ENCODE results near the gene PADI1.

PADI1 gene

DNA sequence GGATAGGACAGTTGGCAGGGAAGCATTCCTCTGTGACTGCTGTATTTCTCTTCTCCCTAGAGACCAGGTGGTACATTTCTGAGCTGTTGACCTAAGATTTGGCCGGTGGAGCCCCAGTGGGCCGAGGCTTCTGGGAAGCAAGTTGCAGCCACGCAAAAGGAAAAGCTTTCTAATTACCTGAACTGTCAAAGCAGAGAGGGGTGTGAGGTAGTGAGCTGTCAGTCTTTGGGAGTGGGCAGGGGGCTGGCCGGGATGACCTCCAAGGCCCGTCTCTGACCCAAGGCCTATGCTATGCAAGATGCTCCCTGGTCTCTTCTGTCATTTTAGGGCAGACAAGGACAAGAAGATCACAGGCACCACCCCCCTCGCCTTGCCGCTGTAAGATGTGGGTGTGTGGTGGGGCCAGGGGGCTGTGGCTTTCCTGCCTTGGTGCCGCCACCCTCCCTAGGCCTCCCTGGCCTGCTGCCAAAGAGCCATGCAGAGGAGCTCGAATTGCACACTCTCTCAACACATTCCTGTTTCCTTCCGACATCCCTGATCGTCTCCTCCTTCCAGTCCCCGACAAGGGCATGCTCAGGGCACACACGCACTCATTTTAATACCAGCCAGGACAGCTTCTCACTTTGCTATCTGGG, 7.7 kb downstream of the PADI1 start:
- ChIA-PET CTCF (interaction anchor here (0.5 to 1.9 kb wide), 5 partner anchors 22 to 678 kb away, joined by 3 to 4 read pairs (median 3); no protein-coding TSS in a partner anchor), POLR2A (ENCODE audit: low non-redundant PET) (no interaction called here)
- TF ChIP-seq, protein P1, sequence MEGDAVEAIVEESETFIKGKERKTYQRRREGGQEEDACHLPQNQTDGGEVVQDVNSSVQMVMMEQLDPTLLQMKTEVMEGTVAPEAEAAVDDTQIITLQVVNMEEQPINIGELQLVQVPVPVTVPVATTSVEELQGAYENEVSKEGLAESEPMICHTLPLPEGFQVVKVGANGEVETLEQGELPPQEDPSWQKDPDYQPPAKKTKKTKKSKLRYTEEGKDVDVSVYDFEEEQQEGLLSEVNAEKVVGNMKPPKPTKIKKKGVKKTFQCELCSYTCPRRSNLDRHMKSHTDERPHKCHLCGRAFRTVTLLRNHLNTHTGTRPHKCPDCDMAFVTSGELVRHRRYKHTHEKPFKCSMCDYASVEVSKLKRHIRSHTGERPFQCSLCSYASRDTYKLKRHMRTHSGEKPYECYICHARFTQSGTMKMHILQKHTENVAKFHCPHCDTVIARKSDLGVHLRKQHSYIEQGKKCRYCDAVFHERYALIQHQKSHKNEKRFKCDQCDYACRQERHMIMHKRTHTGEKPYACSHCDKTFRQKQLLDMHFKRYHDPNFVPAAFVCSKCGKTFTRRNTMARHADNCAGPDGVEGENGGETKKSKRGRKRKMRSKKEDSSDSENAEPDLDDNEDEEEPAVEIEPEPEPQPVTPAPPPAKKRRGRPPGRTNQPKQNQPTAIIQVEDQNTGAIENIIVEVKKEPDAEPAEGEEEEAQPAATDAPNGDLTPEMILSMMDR (conservative IDR thresholded peaks at IDR 0.05; ENCODE audit: low read depth): no peak
- H3K27ac ChIP-seq: peak overlapping the region; percentile 85
- peak; percentile 64 for DNase-seq (ENCODE audit: low spot score)

DNA sequence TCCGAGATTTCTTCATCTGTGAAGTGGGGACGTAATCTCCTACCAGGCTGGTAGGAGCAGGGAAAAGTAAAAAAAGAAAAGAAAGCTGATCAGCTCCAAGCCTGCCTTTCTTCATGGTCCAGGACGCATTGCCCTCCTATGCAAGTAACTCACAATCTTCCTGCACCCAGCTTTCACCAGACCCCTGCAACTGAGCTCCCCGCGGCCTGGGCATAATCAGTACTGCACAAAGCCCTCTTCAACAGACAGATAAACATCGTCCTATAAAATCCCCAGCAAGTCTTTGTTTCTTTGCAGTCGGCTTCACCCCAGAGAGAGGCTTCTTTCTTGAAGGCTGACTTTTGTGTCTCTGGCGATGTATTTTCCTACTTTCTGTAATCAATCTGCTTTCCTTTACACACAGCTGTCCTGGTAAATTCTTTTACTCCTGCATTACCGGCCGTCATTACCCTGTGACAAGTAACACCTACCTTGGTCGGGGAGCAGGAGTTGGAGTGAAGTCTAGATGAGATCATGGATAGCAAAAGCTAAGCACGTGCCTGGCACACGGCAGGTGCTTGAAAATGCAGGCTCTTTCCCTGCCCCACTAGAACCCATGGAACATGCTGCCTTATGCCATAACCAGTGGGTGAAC, 8.3 kb downstream of the PADI1 start:
- H3K27ac ChIP-seq: peak overlapping the region; percentile 85
- POLR2A ChIA-PET (ENCODE audit: low non-redundant PET): no interaction called here
- no peak for DNase-seq (ENCODE audit: low spot score)
- TF ChIP-seq, protein P1 (conservative IDR thresholded peaks at IDR 0.05; ENCODE audit: low read depth): no peak
- CTCF ChIA-PET: interaction anchor here (0.6 to 1.1 kb wide), 3 partner anchors 22 to 678 kb away, joined by 3 read pairs; no protein-coding TSS in a partner anchor

DNA sequence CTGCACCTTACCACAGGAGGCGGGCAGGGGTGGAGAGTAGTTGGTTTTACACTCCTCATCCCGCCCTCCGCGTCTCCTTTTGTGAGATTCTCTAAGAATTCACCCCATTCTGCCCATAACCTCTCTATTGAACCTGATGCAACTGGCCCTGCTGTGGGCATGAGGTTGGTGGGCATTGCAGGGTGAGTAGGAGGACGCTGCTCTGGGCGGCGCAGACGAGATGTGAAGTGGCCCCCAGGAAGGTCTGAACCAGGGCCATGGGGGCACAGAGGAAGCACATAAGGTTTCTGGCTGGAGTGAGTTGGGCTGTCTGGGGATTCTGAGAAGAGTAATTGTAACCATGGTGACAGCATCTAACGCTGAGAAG, 8.8 kb downstream of the PADI1 start:
- peak overlapping the region; percentile 85 for H3K27ac ChIP-seq
- CTCF ChIA-PET: no interaction called here

DNA sequence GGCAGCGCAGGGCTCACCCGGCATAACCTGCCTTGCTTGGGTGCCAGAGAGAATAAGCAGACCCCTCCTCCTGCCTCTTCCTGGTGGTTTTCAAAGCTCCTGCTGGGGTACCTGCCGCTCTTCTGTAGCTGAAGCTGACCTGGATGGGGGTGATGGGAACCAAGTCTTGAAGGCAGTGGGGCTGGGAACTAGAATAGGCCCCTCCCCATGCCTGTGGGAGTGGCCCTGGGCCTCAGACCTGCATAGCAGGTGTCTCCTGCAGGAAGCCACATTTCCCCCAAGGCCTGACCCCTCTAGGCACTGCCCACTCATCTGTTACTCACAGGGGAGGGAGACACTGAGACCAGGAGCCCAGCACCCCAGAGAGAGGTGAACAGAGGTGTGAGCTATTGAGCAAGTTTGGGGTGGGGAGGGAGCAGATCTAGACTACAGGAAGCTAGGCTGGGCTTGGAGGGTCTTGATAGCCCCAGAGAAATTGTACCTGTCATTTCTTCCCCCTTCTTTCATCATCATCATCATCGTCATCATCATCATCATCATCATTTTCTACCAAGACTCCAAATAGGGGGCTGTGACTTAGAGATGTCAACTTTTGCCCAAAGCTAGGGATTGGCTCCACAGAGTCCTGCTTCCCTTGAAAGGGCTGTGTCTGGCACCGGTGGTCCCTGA, 10.1 kb downstream of the PADI1 start:
- POLR2A ChIA-PET (ENCODE audit: low non-redundant PET): interaction anchor here (0.8 kb wide), 1 partner anchor 9 kb away, joined by 3 read pairs; no protein-coding TSS in a partner anchor

More for the DNA sequence above, 8.8 kb downstream of the PADI1 start:
- no peak for DNase-seq (ENCODE audit: low spot score)
- POLR2A ChIA-PET (ENCODE audit: low non-redundant PET): no interaction called here
- TF ChIP-seq, protein P1 (conservative IDR thresholded peaks at IDR 0.05; ENCODE audit: low read depth): no peak

DNA sequence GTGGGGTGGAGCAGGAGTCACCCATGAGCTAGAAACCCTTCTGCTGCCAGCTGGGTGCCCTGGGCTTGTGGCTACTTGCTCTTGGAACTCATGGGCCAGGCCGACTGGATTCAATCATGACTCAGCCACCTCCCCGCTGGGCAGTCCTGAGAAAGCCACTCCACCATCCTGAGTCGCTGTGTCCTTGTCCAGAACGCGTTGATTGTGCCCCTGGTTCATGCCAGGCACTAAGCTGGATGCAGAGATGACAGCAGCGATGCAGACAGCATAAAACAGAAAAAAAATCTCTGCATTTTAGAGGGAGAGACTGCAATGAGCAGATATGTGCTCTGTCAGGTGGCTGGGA, 10.6 kb downstream of the PADI1 start:
- CTCF ChIA-PET: interaction anchor here (0.6 to 1.7 kb wide), 4 partner anchors 9 to 47 kb away, joined by 3 to 9 read pairs (median 4); no protein-coding TSS in a partner anchor
- DNase-seq (ENCODE audit: low spot score): peak; percentile 89
- H3K27ac ChIP-seq: peak overlapping the region; percentile 85
- TF ChIP-seq, protein P1 (conservative IDR thresholded peaks at IDR 0.05; ENCODE audit: low read depth): no peak
- POLR2A ChIA-PET (ENCODE audit: low non-redundant PET): interaction anchor here (0.8 kb wide), 1 partner anchor 10 kb away, joined by 3 read pairs; no protein-coding TSS in a partner anchor

More for the DNA sequence above, 10.1 kb downstream of the PADI1 start:
- TF ChIP-seq, protein P1 (conservative IDR thresholded peaks at IDR 0.05; ENCODE audit: low read depth): no peak
- DNase-seq (ENCODE audit: low spot score): peak; percentile 83
- CTCF ChIA-PET: interaction anchor here (0.6 to 1.7 kb wide), 4 partner anchors 10 to 47 kb away, joined by 3 to 9 read pairs (median 4); no protein-coding TSS in a partner anchor
- peak overlapping the region; percentile 85 for H3K27ac ChIP-seq

DNA sequence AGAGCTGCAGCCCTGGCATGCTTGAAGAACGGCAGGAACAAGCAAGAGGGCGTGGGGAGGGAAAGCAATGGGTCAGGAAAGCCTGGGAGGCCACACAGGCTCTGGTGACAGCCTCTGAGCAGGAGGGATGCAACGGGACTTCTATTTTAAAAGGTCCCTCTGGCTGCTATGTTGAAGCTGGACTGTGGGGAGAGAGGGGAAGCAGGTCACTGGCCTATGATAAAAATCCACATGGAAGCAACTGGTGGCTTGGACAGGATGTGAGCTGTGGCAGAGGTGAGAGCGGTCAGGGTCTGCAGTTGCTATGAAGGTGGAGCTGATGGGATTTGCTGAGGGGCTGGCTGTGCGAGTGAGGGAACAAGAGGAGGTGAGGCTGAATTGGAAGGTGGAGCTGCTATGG, 11.2 kb downstream of the PADI1 start:
- CTCF ChIA-PET: no interaction called here
- no peak for DNase-seq (ENCODE audit: low spot score)
- H3K27ac ChIP-seq: peak overlapping the region; percentile 85
- TF ChIP-seq, protein P1 (conservative IDR thresholded peaks at IDR 0.05; ENCODE audit: low read depth): no peak
- POLR2A ChIA-PET (ENCODE audit: low non-redundant PET): interaction anchor here (0.8 kb wide), 1 partner anchor 10 kb away, joined by 3 read pairs; no protein-coding TSS in a partner anchor

All from RWPE1 (cell line).